GM11168 (cell line): ENCODE data around the gene CAPN2.
"Not testable (repeated sequence)": the region's sequence is repeated elsewhere in the genome, so short reads cannot be mapped to it uniquely, and the experiment has no call there.

Experiments
- in situ Hi-C: fragments of 300-500 bp; cut with MboI; formaldehyde crosslinking; loops from one replicate; pipeline ENCODE4 v1.12.0; 2022; ENCODE audit warnings: low sequenced_read_pairs; ENCODE audit not compliant: unreplicated experiment

CAPN2 gene

DNA sequence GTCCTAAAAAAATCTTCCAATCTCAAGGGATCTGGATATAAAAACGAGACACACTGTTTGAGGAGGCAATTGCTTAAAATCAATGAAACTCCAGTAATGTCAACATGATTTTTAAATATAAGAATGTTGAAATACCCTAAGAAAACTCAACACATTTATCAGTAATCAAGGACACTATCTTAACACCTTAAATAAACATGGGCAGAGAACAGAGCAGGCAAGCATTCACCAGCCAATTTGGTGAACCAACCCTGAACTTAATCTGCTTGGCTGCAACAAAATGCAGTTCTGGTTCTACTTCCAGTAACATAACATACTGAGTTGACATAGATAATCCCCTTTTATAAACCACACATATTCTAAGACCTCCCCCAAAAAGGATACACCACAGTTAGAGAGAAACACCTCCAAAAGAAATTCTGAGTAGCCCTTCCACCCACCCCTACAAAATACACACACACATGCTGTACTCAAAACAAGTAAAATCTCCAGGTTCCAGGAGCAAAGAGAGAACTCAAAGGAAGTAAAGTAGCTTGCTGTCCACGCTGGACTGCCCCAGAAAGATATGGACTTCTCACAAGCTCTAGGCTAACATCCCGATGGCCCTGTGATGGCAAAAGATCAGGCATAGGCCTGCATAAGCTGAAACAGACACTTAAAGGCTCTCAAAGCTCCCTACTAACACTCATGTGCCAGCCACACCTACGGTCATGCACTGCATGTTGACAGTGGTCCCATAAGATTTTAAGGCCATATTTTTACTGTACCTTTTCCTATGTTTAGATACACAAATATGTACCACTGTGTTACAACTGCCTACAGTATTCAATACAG is 102.9 kb downstream of the CAPN2 start:
- in situ Hi-C loops, result no loop called here

- in situ Hi-C loops, result no loop called here
These were observed 103.5 kb downstream of the CAPN2 start for GRCh38 chr1:223815865-223816264.

GRCh38 chr1:223817265-223817664 is 104.9 kb downstream of the CAPN2 start:
- in situ Hi-C loops, result not testable (repeated sequence)

DNA sequence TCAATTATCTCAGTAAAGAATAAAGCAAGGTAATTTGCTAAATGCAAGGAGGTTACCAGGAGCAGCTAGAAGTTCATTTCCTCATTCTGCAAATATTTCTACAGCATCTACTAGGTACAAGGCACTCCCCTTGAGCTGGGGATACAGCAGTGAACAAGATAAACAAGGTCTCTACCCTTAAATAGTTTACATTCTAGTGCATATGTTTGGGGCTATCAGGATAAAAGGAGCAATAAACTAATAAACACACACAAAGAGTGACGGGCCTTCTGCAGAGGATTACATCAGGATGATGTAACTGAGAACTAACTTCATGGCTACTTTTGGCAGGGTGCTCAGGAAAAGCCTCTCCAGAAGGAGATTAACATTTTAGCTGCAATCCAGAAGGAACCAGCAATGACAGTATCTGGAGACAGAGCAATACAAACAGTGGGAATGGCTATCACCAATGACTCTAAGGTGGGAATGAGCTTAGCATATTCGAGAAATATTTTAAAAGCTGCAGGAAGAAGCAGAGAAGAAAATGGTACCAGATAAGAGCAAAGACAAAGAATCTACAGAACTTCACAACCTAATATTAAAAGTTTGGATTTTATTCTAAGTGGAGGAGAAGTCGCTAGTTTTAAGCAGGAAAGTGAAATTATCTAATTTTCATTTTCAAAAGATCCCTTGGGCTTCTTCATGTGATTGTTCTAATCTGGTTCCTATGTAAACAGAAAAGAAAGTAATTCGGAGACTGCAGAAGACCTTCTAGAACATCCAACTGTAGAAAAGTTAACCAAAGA is 107.6 kb downstream of the CAPN2 start:
- in situ Hi-C loops, result no loop called here

- in situ Hi-C loops, result no loop called here
These were observed 108.1 kb downstream of the CAPN2 start for GRCh38 chr1:223820515-223820858.

DNA sequence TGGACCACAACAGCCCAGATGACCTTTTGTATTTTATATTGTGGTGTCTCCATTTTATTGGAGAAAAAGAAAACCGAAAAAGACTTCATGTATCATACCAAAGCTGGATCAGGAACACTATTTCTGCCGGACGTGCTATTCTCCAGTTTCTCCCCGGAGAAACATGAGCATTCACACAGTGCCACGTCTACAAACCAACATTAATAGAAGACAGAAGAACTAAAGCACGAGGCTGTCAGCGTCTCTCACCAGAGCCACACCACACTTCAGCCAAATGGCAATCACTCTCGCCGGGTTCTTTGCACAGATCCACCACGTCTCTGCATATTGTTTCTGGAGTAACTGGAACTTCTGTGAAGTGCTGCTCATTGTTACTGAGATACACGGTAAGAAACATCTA is 108.6 kb downstream of the CAPN2 start:
- in situ Hi-C loops, result no loop called here

GRCh38 chr1:223824287-223824686 is 111.9 kb downstream of the CAPN2 start:
- in situ Hi-C loops, result no loop called here

GRCh38 chr1:223824712-223825111 is 112.4 kb downstream of the CAPN2 start:
- in situ Hi-C loops, result no loop called here
